Stimulated activated naive B cell treated with anti-CD40 and anti-IgM and Interleukin-4, amounts not matched to agents 10 μg/mL and 1 μg/mL and 100 μg/mL, for 72 hours (primary cell): ENCODE data around the gene NEGR1.

Experiments
- ATAC-seq, 2 donors: fragments of 150-1000 bp; cut with Tn5 transposase; replicated peaks; 2 replicates each; pipeline ENCODE4 v1.10.0; 2021; ENCODE audit warnings: moderate library complexity in 1 of 2
- DNase-seq: peaks from one replicate; pipeline ENCODE4 v3.0.0; 2021
- H3K27ac Mint-ChIP-seq: one replicate; pipeline ENCODE4 v1.8.0; 2022; ENCODE audit warnings: mild to moderate bottlenecking, mixed read lengths
- H3K27me3 Mint-ChIP-seq, 2 donors: one replicate each; pipeline ENCODE4 v1.8.0; 2022; ENCODE audit warnings: mixed read lengths in 2 of 2
- H3K36me3 Mint-ChIP-seq, 2 donors: one replicate each; pipeline ENCODE4 v1.8.0; 2022; ENCODE audit warnings: mixed read lengths in 2 of 2, mild to moderate bottlenecking in 1 of 2
- H3K4me1 Mint-ChIP-seq, 2 donors: one replicate each; pipeline ENCODE4 v1.8.0; 2022; ENCODE audit warnings: mixed read lengths in 2 of 2, mild to moderate bottlenecking in 1 of 2
- H3K4me3 Mint-ChIP-seq, 2 donors: one replicate each; pipeline ENCODE4 v1.8.0; 2022; ENCODE audit warnings: mild to moderate bottlenecking in 2 of 2, mixed read lengths in 2 of 2, moderate library complexity in 1 of 2
- H3K9me3 Mint-ChIP-seq, 2 donors: one replicate each; pipeline ENCODE4 v1.8.0; 2022; ENCODE audit warnings: mixed read lengths in 2 of 2, mild to moderate bottlenecking in 1 of 2

NEGR1 gene

DNA sequence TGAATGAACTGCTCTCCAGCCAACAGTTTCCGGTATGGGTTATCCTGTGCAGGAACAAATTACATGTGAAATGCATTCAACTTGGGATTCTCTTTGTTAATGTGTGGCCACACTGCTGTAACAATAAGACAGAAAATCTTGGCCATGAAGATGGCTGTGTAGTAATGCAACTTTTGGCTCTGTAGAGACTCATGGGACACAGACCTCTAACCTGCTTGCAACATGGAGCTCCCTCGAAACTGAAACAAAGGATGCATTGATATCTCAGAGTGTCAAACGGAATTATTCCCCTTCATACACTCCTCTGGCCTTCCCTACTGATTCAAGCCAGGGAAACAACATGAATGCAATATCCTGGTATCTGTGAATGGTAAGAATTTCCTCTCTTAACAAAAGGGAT is 642.2 kb downstream of the NEGR1 start:
- Mint-ChIP-seq H3K4me1 (no peaks in the 10 kb centered on the region), H3K36me3 (no peaks in the 10 kb centered on the region), H3K27me3 (no peaks in the 10 kb centered on the region), H3K4me3 (no peak overlapping the region), H3K27ac (no peak overlapping the region), H3K9me3 (peaks cover 2 to 4% of the 10 kb centered on the region in 2 donors)
- no peak for ATAC-seq
- no peak for DNase-seq

GRCh38 chr1:71638081-71638766 is 644.1 kb downstream of the NEGR1 start:
- no peak for ATAC-seq
- Mint-ChIP-seq H3K27ac (no peak overlapping the region), H3K27me3 (no peaks in the 10 kb centered on the region), H3K36me3 (no peaks in the 10 kb centered on the region), H3K9me3 (peaks cover 3 to 5% of the 10 kb centered on the region in 2 donors), H3K4me1 (no peaks in the 10 kb centered on the region), H3K4me3 (no peak overlapping the region)
- no peak for DNase-seq

DNA sequence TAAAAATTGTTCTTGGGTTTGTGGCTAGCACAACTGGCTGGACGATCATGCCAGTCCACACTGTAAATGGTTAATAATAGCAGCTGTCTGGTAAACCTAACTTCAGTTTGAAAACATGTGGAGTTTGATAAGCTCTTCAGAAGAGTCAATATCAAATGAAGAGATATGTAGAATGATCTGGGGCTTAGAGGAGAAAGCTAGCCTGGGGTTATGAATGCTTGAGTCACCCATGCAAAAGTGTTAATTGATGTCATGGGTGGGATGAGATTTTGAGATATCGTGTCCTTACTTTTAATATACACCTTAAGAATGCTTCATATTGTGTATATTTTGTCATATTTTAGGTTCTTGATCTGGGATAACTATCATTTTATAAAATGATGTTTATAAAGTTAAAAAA is 646.8 kb downstream of the NEGR1 start:
- Mint-ChIP-seq H3K4me3 (no peak overlapping the region), H3K27ac (no peak overlapping the region), H3K4me1 (no peaks in the 10 kb centered on the region), H3K9me3 (peaks cover 3 to 5% of the 10 kb centered on the region in 2 donors), H3K36me3 (no peaks in the 10 kb centered on the region), H3K27me3 (no peaks in the 10 kb centered on the region)
- DNase-seq (no peak), ATAC-seq (no peak)

DNA sequence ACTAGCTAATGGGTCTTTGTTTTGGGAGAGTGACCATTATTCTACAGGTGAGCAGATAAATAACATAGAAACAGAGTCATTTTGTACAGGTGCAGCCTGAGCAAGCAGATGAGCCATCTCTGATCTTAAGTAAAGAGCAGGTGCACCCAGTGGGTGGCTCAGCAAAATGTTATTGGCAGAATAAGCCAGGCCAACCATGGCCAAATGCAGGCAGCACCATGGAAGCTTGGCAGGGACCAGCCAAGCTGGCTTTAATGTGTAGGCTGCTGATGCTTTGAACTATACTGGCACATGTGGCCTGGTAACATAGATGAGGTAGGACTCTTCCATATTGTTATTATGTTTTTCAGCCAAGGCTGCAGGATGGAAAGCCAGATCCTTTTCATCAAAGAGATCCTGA is 648.2 kb downstream of the NEGR1 start:
- H3K9me3 Mint-ChIP-seq, result peaks cover 3 to 5% of the 10 kb centered on the region in 2 donors

DNA sequence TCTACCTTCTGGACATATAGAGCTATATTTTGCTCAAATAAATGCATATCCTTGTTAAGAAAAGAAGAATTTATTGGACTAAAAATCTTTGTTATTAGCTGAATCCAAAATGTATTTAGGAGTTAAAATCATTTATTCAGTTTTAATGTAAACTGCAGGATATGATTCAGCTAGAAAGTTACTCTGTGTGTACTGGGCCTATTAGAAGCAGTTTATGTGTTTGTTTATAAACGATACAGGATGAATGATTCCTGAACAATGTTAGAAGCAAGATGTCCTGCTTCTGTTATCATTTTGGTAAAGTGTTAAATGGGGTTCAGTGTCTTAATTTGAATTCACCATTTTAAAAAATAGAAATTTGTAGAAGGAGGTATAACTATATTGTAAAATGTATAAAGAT is 652.3 kb downstream of the NEGR1 start:
- H3K27me3 Mint-ChIP-seq, result no peaks in the 10 kb centered on the region
- ATAC-seq (no peak), DNase-seq (no peak)
- peaks cover under 1 to 7% of the 10 kb centered on the region in 2 donors for H3K9me3 Mint-ChIP-seq
- no peak overlapping the region for H3K27ac Mint-ChIP-seq
- H3K4me1 Mint-ChIP-seq, result no peaks in the 10 kb centered on the region
- no peaks in the 10 kb centered on the region for H3K36me3 Mint-ChIP-seq
- no peak overlapping the region for H3K4me3 Mint-ChIP-seq

More for the DNA sequence above, 648.2 kb downstream of the NEGR1 start:
- no peak overlapping the region for H3K27ac Mint-ChIP-seq
- H3K4me1 Mint-ChIP-seq, result no peaks in the 10 kb centered on the region
- H3K4me3 Mint-ChIP-seq, result no peak overlapping the region
- no peaks in the 10 kb centered on the region for H3K27me3 Mint-ChIP-seq
- ATAC-seq (no peak), DNase-seq (no peak)
- no peaks in the 10 kb centered on the region for H3K36me3 Mint-ChIP-seq

- no peaks in the 10 kb centered on the region for H3K27me3 Mint-ChIP-seq
Measured at GRCh38 chr1:71625004-71625403, 657.3 kb downstream of the NEGR1 start.

DNA sequence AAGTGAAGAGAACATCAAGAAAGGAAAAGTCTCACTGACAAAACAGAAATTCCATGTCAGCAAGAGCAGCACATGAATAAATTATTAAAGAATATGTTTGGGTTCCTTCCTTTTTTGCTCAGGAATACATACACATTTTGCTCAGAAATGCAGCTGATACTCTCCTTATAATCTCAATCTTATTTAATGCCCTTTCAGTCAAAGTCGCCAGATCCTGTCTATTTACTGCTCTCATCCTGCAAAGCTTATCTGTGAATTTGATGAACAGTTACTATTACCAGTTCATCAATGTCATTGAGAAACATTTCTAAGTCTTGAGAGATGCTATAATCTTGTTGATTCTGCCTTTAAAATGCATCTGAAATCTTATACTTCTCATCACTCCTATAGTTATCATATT is 658.5 kb downstream of the NEGR1 start:
- Mint-ChIP-seq H3K36me3 (no peaks in the 10 kb centered on the region), H3K4me3 (no peak overlapping the region), H3K4me1 (no peaks in the 10 kb centered on the region), H3K27me3 (no peaks in the 10 kb centered on the region), H3K9me3 (peaks cover 0 to 9% of the 10 kb centered on the region in 2 donors), H3K27ac (no peak overlapping the region)
- no peak for DNase-seq
- no peak for ATAC-seq

More at GRCh38 chr1:71625004-71625403, 657.3 kb downstream of the NEGR1 start:
- DNase-seq (no peak), ATAC-seq (no peak)
- no peaks in the 10 kb centered on the region for H3K36me3 Mint-ChIP-seq
- H3K27ac Mint-ChIP-seq, result no peak overlapping the region
- no peak overlapping the region for H3K4me3 Mint-ChIP-seq
- H3K4me1 Mint-ChIP-seq, result no peaks in the 10 kb centered on the region
- H3K9me3 Mint-ChIP-seq, result peaks cover 0 to 8% of the 10 kb centered on the region in 2 donors

DNA sequence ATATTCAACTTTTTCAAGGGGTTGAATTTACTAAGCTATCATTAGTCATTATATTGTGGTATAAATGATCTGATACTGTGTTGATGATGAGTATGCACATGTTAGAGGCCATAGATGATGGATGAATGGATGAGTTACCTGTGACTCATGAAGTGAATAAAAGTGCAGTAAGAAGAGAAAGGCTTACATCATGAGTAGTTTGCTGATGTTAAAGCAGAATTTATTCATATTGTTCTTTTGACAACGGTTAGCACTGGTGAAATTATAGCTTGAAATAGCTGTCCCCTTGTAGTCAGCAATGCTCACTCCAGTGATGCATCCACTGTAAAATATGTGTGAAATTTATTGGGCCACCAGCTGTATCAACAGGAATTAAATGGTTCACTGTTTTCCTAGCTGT is 660.6 kb downstream of the NEGR1 start:
- H3K4me1 Mint-ChIP-seq, result no peaks in the 10 kb centered on the region
- no peak overlapping the region for H3K27ac Mint-ChIP-seq
- DNase-seq, result no peak
- H3K36me3 Mint-ChIP-seq, result no peaks in the 10 kb centered on the region
- H3K27me3 Mint-ChIP-seq, result no peaks in the 10 kb centered on the region
- ATAC-seq, result no peak
- no peak overlapping the region for H3K4me3 Mint-ChIP-seq
- H3K9me3 Mint-ChIP-seq, result peaks cover 0 to 6% of the 10 kb centered on the region in 2 donors

- Mint-ChIP-seq H3K4me3 (no peak overlapping the region), H3K9me3 (peaks cover 0 to 2% of the 10 kb centered on the region in 2 donors), H3K36me3 (no peaks in the 10 kb centered on the region), H3K27me3 (no peaks in the 10 kb centered on the region), H3K27ac (no peak overlapping the region), H3K4me1 (no peaks in the 10 kb centered on the region)
- DNase-seq (no peak), ATAC-seq (no peak)
Measured at GRCh38 chr1:71618766-71619530, 663.4 kb downstream of the NEGR1 start.

DNA sequence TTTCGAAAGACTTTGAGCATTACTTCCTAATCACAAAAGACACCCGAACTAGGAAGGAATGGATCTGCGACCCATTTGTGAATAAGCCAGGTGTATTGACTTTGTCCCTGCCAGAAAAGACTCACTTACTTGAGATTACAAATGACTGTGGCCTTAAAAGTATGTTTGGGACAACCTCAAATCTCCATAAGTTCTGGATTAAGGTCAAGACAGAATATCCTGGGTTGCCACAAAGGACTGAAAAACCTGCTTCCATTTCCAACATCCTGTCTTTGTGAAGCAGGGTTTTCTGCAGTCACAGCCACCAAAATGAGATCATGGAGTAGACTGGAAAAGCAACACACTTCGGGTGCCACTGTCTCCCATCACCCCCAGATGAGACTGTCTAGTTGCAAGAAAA is 664.1 kb downstream of the NEGR1 start:
- Mint-ChIP-seq H3K9me3 (peaks cover 0 to 2% of the 10 kb centered on the region in 2 donors), H3K36me3 (no peaks in the 10 kb centered on the region), H3K27me3 (no peaks in the 10 kb centered on the region), H3K27ac (no peak overlapping the region), H3K4me1 (no peaks in the 10 kb centered on the region), H3K4me3 (no peak overlapping the region)
- DNase-seq (no peak), ATAC-seq (no peak)

- no peaks in the 10 kb centered on the region for H3K27me3 Mint-ChIP-seq
- peaks cover 0 to 5% of the 10 kb centered on the region in 2 donors for H3K36me3 Mint-ChIP-seq
- DNase-seq, result no peak
- no peak overlapping the region for H3K27ac Mint-ChIP-seq
- ATAC-seq, result no peak
- H3K4me3 Mint-ChIP-seq, result no peak overlapping the region
- H3K4me1 Mint-ChIP-seq, result no peaks in the 10 kb centered on the region
- H3K9me3 Mint-ChIP-seq, result peaks cover 6 to 7% of the 10 kb centered on the region in 2 donors
Measured at GRCh38 chr1:71610476-71610875, 671.9 kb downstream of the NEGR1 start.

- ATAC-seq (peak; percentile 33 to 66), DNase-seq (no peak)
- H3K4me1 Mint-ChIP-seq, result peaks cover 8 to 12% of the 10 kb centered on the region in 2 donors
- H3K4me3 Mint-ChIP-seq, result no peak overlapping the region
- no peaks in the 10 kb centered on the region for H3K27me3 Mint-ChIP-seq
- no peak overlapping the region for H3K27ac Mint-ChIP-seq
- H3K36me3 Mint-ChIP-seq, result no peaks in the 10 kb centered on the region
- H3K9me3 Mint-ChIP-seq, result peaks cover 2 to 3% of the 10 kb centered on the region in 2 donors
Measured at GRCh38 chr1:71603044-71603776, 679.1 kb downstream of the NEGR1 start.

DNA sequence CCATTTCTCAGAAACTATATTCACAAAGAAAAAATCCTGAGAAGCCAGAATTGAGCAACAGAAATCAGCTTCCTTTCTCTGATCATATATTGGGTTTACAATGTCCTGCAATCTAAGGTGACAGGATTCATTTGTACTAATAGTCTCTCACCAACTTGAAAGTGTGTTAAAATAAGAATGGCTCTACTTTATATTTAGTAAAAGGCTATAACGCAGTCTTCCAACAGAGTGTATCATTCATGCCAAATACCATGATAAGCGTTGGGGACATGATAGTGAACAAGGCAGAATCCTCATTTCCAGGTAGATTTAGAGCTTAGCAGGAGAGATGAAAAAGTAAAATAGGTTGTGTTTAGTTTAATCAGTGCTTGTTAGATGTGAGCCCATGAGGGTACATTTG is 682.3 kb downstream of the NEGR1 start:
- Mint-ChIP-seq H3K4me1 (peaks cover 8 to 12% of the 10 kb centered on the region in 2 donors), H3K9me3 (peaks cover 2 to 3% of the 10 kb centered on the region in 2 donors), H3K4me3 (no peak overlapping the region), H3K36me3 (no peaks in the 10 kb centered on the region), H3K27me3 (no peaks in the 10 kb centered on the region), H3K27ac (no peak overlapping the region)
- ATAC-seq (no peak), DNase-seq (no peak)

- Mint-ChIP-seq H3K4me3 (no peak overlapping the region), H3K27ac (no peak overlapping the region), H3K36me3 (no peaks in the 10 kb centered on the region), H3K9me3 (peaks cover 2 to 3% of the 10 kb centered on the region in 2 donors), H3K27me3 (no peaks in the 10 kb centered on the region), H3K4me1 (peaks cover 8 to 12% of the 10 kb centered on the region in 2 donors)
- DNase-seq (no peak), ATAC-seq (no peak)
Measured at GRCh38 chr1:71599306-71599705, 683.0 kb downstream of the NEGR1 start.
